Hepatocyte (in vitro differentiated cells): ENCODE data around the gene FIBCD1.

Experiments used
- CTCF ChIP-seq: fragments of 200-600 bp; sonication (generic); IDR thresholded peaks from 2 replicates; pipeline ENCODE4 v1.5.1; 2016; ENCODE audit warnings: antibody characterized with exemption, mild to moderate bottlenecking; ENCODE audit not compliant: poor library complexity
- EZH2 ChIP-seq: fragments of 200-600 bp; sonication (generic); IDR thresholded peaks from 2 replicates; pipeline ENCODE4 v1.6.1; 2016; ENCODE audit warnings: antibody characterized with exemption, mild to moderate bottlenecking, borderline replicate concordance
- EZH2phosphoT487 ChIP-seq: fragments of 200-600 bp; sonication (generic); IDR thresholded peaks from one replicate; pipeline ENCODE4 v1.6.1; 2018; ENCODE audit warnings: antibody characterized with exemption, mild to moderate bottlenecking, low read depth, moderate library complexity; ENCODE audit not compliant: unreplicated experiment, severe bottlenecking

DNA sequence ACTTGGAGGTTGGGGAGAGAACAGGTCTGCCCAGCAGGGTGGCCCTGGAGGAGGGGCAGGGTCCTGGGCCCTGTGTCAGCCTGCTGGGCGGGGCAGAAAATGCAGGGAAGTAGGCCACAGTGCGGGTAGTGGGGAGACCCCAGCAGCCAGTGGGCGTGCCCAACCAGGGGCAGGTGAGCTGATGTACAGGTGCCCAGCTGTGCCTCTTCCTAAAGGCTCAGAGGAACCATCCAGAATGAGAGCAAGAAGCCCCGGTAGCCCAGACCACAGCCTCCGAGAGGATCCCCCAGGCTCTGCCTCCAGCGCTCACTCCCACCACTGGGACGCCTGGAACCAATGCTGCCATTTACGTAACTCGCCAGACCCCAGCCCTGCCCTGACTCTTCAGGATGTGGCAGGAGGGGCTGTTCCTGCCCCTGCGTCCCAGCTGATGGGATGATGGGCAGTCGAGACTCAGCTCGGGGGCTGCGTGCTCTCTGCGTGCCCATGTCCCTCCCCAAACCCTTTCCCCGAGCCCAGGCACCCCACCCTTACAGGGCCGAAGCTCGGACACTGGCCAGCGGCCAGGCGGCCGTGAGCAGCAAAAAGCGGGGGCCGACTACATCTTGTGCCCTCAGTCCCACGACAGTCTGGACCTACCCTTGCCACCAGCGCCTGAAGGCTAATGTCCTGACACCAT is 24.5 kb downstream of the FIBCD1 start:
- no peak for TF ChIP-seq CTCF
- TF ChIP-seq EZH2phosphoT487, result no peak
- no peak for TF ChIP-seq EZH2
